Jurkat, Clone E6-1 (cell line): ENCODE results near the gene PTGDS.

Experiments
- DNase-seq: peaks from one replicate; pipeline ENCODE4 v3.0.0-alpha.2; 2011; ENCODE audit warnings: low read depth, low spot score
- H3K4me3 ChIP-seq: 2 replicates; pipeline ENCODE4 v1.5.1; 2011; ENCODE audit warnings: mild to moderate bottlenecking, low read length, control low read depth, moderate library complexity

The PTGDS gene

DNA sequence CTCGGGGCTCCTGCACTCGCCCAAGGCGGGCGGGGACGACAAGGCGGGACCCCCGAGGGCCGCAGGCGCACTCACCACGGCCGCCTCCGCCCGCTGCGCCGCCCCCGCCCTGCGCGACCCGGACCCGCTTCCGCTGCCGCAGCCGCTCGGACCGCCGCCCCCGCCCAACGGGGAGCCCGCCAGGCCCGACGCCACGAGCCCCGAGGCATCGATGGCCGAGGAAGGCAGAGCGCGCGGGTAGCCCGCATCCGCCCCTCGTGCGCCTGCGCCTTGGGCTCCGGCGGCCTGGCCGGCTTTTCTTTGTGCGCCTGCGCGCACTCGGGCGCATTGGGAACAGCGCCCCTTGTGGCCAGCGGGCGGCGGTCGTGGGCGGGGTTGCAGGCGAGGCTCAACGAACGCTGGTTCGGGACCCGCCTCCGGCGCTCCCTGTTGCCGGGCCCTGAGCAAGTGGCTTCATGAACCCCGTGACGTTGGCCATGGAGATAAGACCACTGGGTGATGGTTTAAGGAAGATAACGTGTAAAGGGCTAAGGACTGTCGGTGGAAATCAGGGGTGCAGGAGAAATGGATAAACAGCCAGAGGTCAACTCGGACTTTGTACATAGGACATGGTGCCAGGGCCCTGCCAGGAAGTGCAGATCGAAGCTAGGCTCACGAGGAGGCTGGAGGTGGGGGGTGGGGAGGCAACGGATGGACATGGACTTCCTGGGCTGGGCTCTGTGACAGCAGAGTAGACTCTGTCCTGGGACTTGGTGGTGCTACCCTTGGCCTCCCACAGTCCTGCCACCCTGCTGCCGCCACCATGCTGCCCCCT lies 32.6 kb upstream of the PTGDS start, which contains the start of the genes C8G and FBXW5:
Gene C8G (plus strand): TSS at position 725 of the 814 bp plus-strand sequence. CDS start 78 bp downstream, at position 803.
Gene FBXW5 (minus strand): TSS at position 220 of the 814 bp plus-strand sequence. CDS start 655 bp downstream, outside the sequence.
- peak within 1 kb of the TSS; percentile 78 for H3K4me3 ChIP-seq
- DNase-seq = peak; percentile 82

DNA sequence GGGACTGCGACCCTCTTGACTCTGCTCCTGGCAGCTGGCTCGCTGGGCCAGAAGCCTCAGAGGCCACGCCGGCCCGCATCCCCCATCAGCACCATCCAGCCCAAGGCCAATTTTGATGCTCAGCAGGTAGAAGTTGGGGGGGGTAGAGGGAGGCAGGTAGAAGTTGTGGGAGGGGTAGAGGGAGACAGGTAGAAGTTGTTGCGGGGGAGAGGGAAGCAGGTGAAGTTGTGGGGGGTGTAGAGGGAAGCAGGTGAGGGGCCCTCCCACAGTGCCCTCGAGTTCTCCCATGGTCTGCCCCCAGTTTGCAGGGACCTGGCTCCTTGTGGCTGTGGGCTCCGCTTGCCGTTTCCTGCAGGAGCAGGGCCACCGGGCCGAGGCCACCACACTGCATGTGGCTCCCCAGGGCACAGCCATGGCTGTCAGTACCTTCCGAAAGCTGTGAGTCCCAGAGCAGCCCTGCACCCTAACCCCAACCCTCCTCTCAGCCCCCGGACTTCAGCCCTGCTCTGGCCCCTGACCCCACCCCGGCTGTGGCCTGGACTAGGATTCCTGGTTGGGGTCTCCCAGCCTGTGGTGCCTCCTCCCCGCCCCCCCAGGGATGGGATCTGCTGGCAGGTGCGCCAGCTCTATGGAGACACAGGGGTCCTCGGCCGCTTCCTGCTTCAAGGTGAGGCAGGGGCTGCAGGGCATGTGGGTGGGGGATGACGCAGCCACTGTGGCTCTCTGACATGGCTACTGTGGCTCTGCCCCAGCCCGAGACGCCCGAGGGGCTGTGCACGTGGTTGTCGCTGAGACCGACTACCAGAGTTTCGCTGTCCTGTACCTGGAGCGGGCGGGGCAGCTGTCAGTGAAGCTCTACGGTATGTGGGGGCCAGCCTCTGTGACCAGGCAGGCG lies 31.7 kb upstream of the PTGDS start:
- no peak overlapping the region for H3K4me3 ChIP-seq
- DNase-seq = no peak

DNA sequence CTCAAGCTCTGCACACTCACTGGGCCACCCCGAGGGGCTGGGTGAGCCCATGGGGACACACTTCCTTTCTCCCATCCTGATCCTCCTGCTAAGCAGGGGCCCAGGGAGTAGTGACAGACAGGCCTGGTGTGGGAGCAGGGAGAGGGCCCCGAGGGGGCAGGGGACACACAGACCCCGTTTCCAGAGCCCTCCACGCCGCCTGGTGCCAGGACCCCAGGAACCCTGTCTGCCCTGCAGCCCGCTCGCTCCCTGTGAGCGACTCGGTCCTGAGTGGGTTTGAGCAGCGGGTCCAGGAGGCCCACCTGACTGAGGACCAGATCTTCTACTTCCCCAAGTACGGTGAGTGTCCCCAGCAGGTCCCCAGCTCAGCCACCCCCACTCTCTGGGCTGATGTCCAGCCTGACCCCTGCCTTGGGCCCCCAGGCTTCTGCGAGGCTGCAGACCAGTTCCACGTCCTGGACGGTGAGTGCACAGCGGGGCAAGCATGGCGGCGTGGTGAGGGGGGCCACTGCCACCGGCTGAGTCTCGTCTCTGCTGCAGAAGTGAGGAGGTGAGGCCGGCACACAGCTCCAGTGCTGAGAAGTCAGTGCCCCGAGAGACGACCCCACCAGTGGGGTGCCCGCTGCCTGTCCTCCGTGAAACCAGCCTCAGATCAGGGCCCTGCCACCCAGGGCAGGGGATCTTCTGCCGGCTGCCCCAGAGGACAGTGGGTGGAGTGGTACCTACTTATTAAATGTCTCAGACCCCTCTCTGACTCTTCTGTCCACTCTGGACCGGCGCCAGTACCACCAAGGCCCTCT lies 30.9 kb upstream of the PTGDS start:
- DNase-seq = no peak
- H3K4me3 ChIP-seq = no peak overlapping the region

GRCh38 chr9:136947028-136947891 lies 30.0 kb upstream of the PTGDS start:
- DNase-seq = no peak
- no peak overlapping the region for H3K4me3 ChIP-seq

DNA sequence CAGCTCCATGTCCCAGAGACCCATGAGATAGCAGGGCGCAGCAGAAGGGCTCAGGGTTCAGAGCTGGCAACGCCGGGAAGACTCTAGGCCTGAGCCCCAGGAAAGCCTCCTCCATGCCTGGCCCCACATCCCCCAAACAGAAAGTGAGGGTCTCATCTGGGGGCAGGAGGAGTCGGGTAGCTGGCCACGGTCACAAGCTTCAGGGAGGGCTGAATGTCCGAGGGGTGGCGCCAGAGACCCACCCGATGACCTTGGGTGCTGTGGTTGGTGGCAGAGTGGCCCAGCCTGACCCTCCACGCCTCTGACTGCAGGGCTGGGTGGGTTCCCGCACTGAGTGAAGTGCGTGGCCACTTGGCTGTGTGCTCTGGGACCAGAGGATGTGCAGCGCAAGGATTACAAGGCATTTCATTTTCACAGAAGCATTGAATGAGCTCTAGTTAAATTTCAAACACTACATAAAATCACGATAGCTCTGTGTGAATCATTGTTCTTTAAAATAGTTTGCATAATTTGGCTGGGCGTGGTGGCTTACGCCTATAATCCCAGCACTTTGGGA lies 29.3 kb upstream of the PTGDS start:
- no peak for DNase-seq
- no peak overlapping the region for H3K4me3 ChIP-seq

DNA sequence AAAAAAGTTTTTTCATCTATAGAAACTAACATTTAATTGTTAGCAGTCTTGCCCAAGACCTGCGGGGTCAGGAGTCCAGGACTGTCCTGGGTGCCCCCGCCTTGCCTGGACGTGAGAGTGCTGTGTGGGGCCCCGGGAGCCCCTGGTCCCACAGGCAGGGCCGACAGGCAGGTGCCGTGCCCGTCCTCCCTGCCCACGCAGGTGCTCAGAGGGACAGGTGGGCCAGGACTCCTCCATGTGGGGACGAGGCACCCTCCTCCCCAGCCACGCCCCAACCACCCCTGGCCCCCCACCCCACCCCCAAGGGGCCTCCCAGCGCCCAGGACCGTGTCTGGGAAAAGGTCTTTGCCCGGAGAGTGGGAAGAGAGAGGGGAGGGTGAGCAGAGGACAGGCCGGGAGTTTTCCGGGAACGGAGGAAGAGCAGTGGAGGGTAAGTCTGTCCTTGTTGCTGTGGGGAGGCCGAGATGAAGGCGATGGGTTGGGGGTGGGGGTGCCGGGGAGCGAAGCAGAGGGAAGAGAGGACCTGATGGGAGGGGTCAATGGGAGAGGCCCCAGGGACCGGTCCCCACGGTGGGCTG lies 28.0 kb upstream of the PTGDS start:
- peak overlapping the region; percentile 69 for H3K4me3 ChIP-seq
- no peak for DNase-seq

DNA sequence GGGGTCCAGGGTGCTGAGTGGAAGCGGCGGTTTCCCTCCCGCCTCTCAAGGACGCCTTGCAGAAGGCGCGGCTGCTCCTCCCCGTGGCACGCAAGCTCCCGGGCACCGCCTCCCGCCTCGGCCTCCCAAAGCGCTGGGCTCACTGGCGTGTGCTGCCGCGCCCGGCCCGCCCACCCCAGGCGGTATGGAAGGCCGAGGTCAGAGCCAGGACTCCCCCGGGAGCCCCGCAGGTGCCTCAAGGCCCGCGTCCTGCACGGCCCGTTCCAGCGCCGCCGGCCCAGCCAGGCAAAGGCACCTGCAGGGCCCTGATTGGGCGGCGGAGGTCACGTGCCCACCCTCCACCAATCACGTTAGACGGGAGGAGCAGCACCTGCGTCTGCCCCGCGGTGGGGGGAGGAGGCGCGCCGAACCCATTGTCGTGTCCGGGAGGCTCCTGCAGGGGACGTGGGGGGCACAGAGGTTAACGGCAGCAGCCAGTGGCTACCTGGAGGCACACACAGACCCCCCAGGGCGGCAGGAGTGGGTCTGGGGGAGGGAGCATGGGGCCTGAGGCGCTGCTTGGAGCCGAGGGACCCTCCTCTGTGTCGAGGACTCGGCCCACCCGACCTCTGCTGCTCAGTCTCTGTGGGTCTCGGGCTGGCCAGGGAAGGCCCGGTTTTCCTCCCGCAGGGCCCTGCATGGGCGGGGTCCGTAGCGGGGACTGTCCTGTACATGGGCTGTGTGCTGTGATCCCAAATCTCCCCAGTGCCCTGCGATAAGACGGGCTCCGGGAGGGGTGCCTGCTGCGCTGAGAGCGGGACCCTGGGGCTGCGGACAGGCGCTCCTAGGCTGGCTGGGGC lies 27.3 kb upstream of the PTGDS start:
- peak overlapping the region; percentile 69 for H3K4me3 ChIP-seq
- DNase-seq = peak; percentile 91

DNA sequence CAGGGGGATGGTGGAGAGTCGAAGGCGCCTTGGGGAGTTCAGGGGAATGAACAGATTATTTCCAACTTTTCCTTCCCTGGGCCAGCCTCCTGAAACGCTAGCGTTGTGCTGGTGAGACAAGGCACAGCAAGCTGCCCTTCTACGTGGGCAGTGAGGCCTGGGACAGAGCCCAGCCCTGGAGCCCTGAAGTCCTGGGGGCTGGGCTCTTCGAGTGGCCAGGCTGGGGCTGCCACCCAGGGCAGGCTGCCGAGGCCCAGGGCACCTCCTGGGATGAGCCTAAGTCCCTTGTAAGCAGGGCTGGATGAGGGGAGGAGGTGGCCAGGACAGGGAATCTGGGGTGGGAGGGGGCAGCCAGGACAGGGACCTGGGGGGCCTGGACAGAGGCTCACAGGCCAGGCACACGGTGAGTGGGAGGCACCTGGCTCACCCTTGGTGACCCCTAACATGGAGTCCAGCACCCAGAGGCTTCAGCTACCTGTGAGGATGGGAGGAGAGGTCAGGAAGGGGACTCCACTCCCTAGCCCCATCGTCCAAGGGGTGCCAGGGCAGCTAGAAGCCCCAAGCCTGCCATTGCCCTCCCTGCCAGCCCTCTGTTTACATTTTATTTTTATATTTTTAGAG lies 26.5 kb upstream of the PTGDS start:
- no peak for DNase-seq
- H3K4me3 ChIP-seq = peak overlapping the region; percentile 69

DNA sequence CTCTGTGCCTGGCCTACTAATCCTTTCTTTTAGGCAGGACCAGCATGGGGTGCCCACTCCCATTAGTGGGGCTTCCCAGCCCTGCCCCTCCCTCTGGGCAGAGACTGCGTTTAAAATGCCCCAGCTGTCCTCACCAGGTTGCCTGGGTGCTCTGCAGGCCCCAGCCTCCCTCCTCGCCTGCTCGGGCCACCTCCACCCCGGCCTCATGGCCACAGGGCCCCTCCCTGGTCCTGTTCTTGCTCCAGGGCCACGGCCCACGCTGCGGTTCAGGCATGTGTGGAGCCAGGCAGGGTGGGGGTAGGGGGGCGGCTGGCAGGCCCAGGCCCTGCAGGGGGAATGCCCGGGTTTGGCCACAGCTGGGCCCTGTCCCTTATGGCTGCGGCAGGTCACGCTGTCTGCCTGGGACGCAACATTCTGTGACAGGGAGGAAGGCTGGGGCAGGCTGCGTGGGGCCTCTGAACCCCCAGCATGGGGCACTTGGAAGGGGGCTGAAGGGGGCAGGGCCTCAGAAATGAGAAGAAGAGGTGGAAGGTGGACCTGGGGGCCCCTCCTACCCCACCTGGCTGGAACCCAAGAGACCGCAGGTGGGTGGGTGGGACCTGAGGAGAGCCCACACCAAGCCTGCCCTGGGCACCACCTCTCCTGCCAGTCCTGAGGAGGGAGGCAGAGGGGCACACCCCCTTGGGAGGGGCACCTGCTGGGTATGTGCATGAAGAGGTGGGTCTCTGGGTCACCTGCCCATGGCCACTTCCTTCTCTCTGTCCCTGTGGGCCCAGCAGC lies 25.6 kb upstream of the PTGDS start, which contains the start of gene LCN12:
Gene LCN12 (plus strand): TSS at position 733 of the 780 bp plus-strand sequence. CDS start 55 bp downstream, outside the sequence.
- no peak within 1 kb of the TSS for H3K4me3 ChIP-seq
- no peak for DNase-seq

DNA sequence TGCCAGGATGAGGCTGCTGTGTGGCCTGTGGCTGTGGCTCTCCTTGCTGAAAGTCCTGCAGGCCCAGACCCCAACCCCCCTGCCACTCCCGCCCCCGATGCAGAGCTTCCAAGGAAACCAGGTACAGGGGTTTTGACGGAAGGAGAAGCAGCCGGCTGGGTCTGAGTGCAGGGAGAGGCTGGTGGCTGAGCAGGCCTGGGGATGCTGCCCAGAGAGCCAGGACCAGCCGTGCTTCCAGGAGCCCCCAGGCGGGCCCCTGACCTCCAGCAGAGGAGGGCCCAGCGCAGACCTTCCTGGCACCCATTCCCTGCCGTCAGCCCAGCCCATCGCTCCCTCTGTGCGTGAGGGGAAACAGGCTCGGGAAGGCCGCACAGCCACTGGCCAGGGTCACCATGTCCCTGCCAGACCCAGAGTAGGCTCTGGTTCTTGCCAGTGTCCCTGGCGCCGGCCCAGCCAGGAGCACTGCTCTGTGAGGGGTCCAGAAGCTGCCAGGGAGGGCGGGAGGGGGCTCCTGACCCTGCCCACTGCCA lies 24.9 kb upstream of the PTGDS start:
- DNase-seq = no peak
- no peak overlapping the region for H3K4me3 ChIP-seq

GRCh38 chr9:136952876-136953770 lies 24.2 kb upstream of the PTGDS start:
- H3K4me3 ChIP-seq = no peak overlapping the region
- DNase-seq = no peak

- no peak for DNase-seq
- no peak overlapping the region for H3K4me3 ChIP-seq
Measured at GRCh38 chr9:136953771-136954269, 23.5 kb upstream of the PTGDS start.

- no peak overlapping the region for H3K4me3 ChIP-seq
- no peak for DNase-seq
Measured at GRCh38 chr9:136954270-136955083, 22.8 kb upstream of the PTGDS start.
